HG03108 (cell line): ENCODE data around the gene PHTF2.

Source experiments
- ATAC-seq: cut with Tn5 transposase; IDR thresholded peaks from one replicate; pipeline ENCODE4 v1.9.1; 2021; ENCODE audit warnings: moderate library complexity; ENCODE audit not compliant: unreplicated experiment

PHTF2 gene

DNA sequence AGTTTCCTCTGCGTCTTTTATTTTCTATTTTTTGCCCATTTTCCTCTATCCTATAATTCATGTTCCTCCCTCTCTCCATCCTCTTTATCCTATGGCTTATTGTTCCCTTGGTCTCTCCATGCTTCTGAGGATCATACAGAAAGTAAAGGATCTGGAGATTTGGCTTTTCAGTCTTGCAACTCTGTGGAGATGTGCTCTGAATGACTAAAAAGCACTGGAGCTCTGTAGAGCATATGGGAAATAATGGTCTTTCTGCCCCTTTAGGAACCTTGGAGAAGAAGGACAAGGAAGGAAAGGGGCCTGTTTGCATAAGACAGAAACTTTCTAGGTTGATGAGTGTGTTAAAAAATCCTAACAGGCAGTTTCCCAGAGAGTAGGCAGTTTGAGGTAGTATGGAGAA lies 120.1 kb downstream of the PHTF2 start:
- ATAC-seq: no peak

DNA sequence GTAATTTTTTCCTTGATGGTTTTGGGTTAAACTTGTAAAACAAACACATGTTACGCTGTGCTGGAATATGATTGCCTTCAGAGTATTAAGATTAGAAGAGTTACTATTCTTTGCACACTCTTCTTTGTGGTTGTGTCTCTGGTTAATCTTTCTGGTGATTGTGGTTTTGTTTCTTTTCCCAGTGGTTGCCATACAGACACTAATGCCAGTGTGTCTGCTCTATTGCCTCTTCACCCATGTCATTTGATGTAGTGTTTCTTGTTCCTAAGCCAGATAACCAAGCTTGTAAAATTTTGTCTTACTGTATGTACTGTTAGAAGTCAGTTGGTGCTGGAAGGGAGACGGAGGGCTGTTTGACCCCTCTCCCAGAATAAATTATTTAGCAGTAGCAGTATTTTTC lies 124.8 kb downstream of the PHTF2 start:
- ATAC-seq: no peak

DNA sequence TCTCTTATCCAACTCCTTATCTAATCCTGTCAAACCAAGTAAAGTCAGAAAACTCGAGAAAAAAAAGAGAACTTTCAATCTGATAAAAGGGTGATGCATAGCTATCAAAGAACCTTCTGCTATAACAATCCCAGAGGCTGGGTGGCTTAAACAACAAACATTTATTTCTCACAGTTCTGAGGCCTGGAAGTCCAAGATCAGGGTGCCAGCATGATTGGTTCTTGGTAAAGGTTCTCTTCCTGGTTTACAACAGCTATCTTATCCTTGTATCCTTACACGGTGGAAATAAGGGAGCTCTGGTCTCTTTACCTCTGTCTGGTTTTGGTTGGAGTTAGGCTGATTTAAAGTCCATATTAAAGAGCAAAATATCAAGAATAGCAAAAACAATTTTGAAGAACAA lies 131.9 kb downstream of the PHTF2 start:
- ATAC-seq: no peak

DNA sequence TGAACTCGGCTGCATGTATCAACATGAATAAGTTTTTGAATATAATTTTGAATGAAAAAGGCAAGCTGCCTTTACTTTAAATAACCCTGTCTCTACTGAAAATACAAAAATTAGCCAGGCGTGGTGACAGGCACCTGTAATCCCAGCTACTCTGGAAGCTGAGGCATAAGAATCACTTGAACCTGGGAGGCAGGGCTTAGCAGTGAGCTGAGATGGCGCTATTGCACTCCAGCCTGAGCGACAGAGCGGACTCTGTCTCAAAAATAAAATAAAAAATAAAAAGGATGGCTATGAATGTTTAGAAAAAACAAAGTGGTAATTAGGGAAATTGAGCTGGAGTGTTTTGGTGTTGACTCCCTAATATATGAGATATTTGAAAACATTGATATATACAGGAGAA lies 133.3 kb downstream of the PHTF2 start:
- ATAC-seq: no peak

DNA sequence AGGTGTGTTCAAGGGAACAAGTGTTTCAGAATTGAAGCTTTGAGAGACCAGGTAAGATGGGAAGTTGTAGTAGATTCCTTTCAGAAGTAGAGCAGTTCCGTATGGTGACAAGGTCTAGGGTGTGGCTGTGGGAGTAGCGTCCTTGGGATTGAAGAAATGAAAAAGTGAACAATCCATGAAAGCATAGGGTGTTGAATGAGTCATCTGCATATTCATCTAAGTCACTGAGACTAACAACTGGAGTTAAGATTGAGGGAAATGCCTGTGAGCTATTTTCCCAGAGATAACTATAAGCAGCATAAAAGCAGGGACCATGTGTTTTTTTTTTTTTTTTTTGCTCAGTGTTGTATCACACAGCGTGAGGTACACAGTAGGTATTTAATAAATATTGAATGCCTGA lies 134.8 kb downstream of the PHTF2 start:
- ATAC-seq: no peak

DNA sequence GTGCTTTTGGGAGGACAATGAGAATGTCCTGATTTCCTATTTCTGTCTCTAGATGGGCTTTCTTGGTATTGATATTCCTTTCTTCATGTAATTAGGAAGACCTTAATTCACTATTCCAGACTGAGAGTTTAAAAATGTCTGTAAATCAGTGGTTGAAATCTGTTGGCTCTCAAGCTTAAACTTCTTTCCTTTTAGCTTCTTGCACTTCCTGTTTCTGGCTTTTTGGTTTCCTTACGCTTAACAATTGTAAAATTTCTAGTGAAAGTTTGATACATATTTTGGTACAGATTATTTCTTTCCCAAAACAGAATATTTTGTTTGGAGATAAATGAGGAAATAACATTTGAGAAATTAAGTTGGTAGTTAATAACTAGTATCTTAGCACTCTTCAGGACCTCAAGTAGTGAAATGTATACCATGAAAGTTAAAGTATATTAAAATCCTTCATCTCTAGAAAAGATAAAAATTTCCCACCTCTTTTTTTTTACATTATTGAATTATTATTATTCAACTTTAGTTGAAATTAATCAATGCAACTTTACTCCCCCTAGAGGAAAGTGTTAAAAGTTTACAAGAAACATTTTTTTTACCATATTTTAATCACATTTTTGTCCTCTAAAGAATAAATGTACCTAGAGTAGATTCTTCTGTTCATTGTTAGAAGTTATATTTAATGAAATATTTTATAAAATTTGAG lies 137.2 kb downstream of the PHTF2 start:
- no peak for ATAC-seq

DNA sequence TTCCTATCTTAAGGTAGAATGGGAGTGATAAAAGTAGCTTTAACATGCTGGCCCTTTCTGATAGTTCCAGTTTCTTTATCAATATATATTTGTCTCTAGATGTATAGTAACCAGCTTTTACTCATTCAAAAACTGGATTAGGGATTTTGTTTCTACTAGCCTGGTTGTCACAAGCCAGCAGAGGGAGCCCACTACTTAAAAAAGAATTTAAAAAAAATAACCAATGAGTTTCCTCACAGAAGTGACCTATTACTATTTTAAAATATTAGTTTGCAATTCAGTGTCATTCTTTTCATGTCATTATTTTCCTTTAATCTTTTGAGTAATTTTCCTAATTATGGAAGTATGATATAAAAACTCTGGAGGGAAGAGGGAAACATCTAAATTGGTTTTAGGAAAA lies 142.1 kb downstream of the PHTF2 start:
- ATAC-seq: no peak

DNA sequence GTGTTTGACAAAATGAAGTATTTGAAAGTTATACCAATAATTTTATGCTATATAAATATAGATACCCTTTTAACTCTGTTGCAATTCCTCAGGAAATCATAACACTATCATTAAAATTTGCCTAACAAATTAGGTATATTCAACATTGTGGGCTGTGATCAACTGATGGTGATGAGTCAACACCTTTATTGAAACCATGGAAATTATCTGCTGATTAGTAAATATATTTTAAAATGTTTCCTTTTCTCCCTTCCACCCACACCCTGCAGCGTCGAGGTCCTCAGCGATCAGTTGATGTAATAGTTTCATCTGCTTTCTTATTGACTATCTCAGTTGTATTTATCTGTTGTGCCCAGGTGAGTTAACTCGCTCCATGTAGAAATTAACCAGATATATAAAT lies 143.9 kb downstream of the PHTF2 start:
- no peak for ATAC-seq

DNA sequence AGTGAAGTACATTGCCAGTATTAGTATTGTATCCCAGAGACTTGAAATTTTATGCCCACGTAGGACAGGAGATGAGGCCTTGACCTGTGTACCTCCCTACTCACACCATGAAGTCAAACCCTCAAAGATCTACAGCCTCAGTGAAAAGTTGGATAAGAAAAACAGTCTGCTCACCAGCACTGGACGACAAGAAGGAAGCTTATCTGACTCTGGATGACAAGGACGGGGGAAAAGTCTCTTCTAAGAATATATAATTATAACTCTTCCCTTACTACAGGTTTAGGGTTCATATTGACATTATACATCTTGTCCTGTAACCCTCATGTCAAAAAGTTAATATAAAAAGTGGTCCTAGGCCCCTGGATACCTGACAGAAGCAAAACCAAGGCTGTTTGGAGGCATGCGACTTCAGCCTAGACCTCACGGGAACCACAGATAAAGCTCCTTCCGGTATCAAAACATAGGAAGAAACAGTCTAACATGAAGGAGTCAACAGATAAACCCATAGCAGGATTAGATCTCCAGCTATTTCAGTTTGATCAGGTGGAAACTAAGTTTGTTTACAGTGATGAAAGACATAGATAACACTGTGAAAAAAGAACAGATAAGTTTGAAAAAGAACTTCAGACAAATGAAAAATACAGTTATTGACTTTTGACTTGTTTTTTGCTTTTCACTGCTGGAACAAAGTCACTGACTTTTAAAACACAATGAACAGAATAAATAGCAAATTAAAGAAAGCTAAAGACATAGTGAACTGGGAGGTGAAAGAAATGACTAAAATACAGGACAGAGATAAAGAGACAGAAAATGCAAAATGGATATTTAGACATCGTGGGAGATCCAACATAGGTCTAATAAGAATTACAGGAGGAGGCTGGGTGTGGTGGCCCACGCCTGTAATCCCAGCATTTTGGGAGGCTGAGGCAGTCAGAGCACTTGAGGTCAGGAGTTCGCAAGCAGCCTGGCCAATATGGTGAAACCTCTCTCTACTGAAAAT lies 145.9 kb downstream of the PHTF2 start:
- ATAC-seq: no peak

DNA sequence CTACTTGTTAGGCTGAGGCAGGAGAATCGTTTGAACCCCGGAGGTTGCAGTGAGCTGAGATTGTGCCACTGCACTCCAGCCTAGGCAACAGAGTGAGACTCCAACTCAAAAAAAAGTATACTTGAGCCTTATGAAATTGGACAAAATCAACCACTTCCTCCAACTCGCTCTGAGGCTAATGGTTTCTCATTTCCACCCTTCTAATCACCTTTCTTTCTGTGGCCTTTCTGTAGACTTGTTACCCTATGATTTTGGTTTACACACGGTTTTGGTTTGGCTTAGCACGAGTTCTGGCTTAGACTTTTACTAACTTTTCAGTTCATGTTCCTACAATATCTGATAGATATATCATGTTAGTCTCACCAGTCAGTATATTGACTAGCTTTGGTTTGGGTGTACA lies 152.0 kb downstream of the PHTF2 start:
- ATAC-seq: no peak

DNA sequence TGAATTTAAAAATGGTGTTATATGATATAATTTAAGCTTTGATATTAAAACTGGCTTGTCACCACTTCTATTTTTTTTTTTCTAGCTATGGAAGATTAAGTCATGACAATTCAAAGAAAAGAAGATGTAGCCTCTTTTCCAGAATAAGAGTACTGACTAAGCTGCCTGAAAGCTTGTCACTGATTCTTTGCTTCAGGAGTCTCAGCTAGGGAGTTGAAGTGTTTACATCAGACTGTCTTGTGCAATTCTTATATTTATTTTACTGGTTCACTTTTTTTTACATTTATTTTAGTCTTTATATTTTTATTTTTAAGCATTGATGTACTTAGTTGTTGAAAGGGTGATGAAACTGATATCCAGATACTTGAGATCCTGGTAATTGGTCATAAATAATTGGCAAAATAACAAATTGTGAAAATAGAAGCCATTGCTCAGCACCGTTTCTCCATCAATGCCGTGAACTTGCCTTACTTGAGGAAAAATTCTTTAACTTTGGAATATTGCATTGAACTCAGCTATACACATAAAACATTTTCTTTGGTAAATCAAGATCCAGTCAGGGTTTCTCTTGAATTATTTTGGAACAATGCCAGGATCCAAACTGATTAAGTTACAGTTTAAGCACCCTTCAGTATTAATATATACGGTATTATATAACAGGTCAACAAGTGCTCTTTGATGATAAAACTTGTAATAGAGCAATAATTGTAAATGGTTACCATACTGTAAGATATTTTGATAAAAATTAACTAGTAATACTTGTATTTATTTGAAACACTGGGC lies 156.4 kb downstream of the PHTF2 start:
- ATAC-seq: no peak

DNA sequence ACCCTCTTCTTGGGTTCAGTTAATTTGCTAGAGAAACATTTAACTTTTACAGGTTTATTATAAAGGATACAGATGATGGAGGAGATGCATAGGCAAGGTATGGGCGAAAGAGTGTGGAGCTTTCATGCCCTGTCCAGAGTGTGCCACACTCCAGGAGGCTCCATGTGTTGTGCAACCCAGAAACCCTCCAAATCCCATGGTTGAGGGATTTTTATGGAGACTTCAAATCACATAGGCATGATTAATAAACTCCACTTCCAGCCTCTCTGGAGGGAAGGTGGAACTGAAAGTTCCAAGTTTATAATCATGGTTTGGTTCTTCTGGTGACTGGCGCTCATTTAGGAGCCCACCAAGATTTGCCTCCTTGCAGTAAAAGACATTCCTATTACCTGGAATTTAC lies 159.9 kb downstream of the PHTF2 start:
- ATAC-seq: no peak

DNA sequence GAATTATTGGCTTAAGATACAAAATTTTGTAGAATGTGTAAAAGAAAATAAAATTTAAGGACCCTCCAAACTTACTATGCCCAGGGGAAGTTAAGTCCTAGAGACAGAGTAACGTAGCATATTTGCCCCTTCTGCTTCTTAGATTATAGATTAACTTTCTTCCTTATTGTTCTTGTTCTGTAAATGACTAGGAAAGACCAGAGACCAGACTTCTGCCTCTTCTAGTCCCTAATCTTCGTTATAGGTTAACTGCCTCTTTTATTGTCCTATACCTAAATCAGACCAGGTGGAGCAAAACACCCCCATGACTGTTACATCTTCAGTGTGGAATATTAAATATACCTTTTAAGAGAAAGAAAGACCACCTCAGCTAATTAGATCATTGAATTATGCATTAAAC lies 160.5 kb downstream of the PHTF2 start:
- ATAC-seq: no peak

DNA sequence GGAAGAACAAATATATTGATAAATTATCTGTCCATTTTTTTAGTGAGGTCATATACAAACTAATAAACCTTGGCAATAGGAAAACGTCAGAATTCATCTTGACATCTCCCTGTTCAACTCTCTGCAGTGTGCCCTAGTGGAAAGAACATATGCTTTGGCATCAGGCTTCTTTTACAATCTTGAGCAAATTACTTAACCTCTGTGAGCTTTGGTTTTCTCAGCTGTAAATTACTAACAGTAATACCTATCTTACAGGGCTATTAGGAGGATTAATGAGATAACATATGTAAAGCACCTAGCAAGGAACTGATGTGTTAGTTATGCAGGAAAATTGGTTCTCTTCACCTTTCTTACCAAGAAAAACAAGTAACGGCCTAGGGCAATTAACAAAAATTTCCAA lies 161.8 kb downstream of the PHTF2 start:
- no peak for ATAC-seq

DNA sequence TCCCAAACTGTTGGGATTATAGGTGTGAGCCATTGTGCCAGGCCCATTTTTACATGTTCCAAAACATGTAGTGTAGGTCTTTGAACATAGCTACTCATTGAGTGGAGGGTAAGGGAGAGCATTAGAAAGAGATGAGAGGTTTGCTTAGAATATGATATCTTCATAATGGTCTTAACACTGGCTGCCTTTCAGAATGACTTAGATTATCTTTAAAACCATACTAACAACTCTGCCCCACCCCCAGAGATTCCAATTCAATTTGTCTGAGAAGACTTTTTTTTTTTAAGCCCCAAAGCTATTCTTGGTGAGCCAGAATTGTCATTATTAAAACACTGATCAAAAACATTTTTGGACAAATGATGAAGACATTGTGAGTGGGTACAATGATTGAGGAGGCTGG lies 168.9 kb downstream of the PHTF2 start:
- no peak for ATAC-seq

DNA sequence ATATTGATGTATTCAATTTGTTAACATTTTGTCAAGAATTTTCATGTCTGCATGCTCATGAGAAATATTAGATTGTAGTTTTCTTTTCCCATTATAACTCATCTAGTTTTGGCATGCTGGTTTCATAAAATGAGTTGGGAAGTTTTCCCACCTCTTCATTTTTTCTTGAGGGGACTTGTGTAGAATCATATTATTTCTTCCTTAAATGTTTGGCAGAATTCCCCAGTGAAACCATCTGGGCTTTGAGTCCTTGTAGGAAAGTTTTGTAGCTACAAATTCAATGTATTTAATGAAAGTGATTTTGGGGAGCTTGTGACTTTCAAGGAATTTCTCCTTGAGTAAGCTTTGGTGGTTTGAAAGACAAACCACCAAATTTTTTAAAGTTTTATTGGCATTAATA lies 173.2 kb downstream of the PHTF2 start:
- ATAC-seq: no peak

DNA sequence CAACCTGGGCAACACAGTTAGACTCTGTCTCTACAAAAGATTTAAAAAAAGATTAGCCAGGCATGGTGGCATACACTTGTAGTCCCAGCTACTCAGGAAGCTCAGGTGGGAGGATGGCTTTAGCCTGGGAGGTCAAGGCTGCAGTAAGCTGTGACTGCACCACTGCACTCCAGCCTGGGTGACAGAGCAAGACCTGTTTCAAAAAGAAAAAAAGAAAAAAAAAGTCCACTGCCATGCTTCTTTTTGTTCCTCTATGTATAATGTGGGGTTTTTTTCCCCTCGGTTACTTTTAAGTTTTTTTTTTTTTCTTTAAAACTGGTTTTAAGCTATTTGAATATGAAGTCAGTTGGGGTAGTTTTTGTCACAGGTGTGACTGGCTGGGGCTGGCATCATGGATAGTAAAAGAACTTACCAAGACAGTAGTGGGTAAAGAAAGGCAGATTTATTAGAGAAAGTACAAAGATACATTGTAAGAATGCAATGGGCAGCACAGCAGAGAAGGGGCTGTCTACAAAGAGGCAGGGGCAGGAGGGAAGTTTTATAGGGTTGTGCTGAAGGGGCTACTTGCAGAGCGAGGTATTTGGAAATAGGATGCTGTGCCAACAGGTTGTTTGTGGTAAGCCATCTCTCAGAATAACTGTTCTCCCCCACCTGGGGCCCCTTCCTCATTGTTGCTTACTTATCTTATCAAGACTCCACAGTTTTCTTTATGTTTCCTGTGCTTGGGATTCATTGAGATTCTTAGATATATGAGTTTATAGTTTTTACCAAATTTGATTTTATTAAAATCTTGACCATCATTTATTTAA lies 177.3 kb downstream of the PHTF2 start:
- no peak for ATAC-seq

DNA sequence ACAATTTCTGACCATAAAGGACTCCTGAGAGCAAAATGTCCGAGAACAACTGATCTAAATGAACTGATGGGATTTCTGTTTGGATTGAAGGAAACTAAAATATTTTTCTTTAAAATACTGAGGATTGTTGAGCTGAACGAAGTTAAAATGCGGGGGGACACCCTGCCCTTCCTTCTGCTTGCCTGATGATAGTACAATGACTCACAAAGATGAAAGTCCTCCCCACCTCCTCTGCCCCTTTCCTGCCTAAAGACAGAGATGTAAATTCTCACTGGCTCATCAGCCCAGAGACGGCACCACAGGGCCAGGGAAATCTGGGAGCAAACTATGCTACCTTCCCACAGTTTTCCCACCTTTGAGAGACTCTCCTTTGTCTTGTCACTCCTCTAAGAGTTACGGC lies 180.6 kb downstream of the PHTF2 start:
- ATAC-seq: no peak

DNA sequence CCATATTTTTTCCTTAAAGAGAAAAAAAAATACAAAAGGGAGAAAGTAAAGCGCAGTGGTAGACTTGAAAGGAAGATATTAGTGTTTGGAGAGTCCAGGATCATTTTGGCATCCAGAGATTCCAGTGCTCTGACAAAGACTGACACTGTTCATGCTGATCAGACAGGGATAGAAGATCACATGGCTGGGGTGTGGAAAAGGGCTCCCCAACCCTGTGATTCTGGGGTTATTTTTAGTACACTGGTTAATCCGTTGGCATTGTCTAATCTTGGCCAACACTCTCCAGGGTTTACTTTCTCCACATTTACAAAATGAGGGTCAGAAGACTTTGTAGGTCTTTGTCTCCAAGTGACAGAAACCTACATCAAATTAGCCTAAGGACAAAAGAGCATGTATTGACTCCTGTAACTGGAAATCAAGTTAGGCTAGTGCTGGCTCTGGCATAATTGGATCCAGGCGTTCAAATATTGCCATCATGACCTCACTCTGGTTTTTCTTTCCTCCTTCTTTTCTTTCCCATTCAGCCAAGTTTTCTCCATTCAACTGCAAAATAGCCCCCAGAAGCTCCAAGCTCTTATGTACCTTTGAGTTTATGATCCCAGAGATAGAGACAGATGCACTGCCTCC lies 181.6 kb downstream of the PHTF2 start:
- ATAC-seq: no peak

DNA sequence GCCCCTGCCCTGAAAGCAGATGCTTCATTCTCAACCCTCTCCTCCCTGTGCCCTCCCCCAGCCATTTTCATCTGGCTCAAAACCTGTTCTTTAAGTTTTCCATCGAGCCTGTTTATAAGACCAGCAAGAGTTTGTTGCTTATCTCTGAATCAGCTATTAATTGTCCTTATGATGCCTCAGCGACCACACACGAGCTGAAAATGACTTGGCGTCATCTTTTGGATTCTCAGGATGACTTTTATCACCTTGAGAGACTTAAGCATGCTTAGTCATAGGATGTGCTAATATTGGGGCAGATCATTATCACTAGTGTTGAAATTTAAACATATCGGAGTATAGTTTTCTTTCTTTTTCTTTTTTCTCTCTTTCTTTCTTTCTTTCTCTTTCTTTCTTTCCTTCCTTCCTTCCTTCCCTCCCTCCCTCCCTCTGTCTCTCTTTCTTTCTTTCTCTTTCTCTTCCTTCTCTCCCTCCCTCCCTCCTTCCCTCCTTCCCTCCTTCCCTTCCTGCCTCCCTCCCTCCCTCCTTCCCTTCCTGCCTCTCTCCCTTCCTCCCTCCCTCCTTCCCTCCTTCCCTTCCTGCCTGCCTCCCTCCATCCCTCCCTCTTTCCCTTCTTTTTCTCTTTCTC lies 184.5 kb downstream of the PHTF2 start:
- ATAC-seq: no peak
